Right ventricle myocardium superior (tissue), 1 donor: ENCODE data around the gene GNPTAB. TPM values are rescaled to one million over a fixed set of nuclear protein-coding genes. Genes with fewer than 3 reads are reported as not detected.
"Not testable (repeated sequence)": the region's sequence is repeated elsewhere in the genome, so short reads cannot be mapped to it uniquely, and the experiment has no call there.

Experiments
- ATAC-seq: fragments of 200-7000 bp; cut with Tn5 transposase; one replicate; pipeline ENCODE4 v1.9.1; 2020; ENCODE audit warnings: mild to moderate bottlenecking; ENCODE audit not compliant: poor library complexity
- DNase-seq: peaks from one replicate; pipeline ENCODE4 v3.0.0-alpha.2; 2020
- intact Hi-C: fragments of 100-400 bp; cut with DNase I; formaldehyde crosslinking; loops from one replicate; pipeline ENCODE4 v1.11.2; 2022
- total RNA-seq: library from RNA; stranded (reverse); fragmentation: NEBNext Ultra II Directional; extraction: Animal tissue kit (Norgen Biotek cat#: 25700); gene quantifications from one replicate; pipeline ENCODE4 v1.2.1, GENCODE V29; 2021
- donor health status: DM: no; HTN: yes; CAD: no; lungs with severe emphysema.

Gene GNPTAB
- total RNA-seq, 1 donor from 2014 or later: 52.9 TPM

DNA sequence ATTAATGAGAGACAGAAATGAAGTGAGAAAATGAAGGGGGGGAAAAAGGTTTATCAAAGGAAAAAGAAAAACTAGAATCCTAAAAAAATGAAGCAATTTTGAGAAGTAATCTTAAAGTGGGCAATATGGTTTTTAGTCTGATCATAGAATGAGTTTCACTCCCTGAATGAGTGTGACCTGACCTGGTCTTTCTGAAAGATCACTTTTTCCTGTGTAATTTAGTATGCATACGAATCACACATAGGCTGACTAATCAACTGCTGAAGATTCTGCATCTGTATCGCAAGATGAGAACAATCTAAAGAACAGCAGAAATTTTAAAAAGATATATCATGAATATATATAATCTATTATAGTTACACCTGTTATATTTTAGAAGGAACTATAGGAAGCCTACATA, 11.3 kb downstream of the GNPTAB start:
- intact Hi-C loops: no loop called here
- DNase-seq (no peak), ATAC-seq (no peak)

DNA sequence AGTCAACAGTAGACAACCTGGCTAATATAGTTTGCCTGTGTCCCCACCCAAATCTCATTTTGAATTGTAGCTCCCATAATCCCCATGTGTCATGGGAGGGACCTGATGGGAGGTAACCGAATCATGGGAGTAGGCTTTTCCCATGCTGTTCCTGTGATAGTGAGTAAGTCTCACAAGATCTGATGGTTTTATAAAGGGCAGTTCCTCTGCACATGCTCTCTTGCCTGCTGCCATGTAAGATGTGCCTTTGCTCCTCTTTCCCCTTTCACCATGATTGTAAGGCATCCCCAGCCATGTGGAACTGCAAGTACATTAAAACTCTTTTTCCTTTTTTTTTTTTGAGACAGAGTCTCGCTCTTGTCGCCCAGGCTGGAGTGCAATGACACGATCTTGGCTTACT, 12.1 kb downstream of the GNPTAB start:
- DNase-seq, intact Hi-C loops, ATAC-seq: not testable (repeated sequence)

DNA sequence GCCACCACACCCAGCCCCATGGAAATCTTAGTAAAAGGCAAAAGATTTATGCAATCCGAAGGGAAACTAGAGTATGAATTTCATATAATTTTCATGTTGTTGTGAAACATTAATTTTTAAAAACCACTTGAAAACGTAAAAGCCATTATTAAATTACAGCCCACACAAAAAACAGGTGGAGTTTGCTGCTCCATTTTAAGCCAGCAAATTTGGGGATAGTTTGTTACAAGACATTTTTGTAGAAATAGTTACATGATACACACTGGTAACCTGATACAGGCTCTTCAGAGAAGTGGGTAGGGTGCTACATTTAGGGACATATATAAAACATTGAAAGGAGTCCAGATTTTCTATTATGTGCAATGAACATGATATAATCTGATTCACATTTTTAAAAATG, 17.6 kb downstream of the GNPTAB start:
- intact Hi-C loops: no loop called here
- DNase-seq: no peak
- no peak for ATAC-seq

DNA sequence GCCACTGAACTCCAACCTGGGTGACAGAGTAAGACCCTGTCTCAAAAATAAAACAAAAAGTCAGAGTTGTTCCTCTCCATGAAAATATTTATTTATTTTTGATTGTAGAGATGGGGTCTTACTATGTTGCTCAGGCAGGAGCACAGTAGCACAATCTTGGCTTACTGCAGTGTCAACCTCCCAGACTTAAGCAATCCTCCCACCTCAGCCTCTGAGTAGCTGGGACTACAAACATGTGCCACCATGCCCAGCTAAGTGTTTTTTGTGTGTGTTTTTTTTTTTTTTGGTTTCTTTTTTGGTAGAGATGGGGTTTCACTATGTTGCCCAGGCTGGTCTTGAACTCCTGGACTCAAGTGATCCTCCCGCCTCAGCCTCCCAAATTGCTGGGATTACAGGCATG, 18.0 kb downstream of the GNPTAB start:
- ATAC-seq, intact Hi-C loops: not testable (repeated sequence)

DNA sequence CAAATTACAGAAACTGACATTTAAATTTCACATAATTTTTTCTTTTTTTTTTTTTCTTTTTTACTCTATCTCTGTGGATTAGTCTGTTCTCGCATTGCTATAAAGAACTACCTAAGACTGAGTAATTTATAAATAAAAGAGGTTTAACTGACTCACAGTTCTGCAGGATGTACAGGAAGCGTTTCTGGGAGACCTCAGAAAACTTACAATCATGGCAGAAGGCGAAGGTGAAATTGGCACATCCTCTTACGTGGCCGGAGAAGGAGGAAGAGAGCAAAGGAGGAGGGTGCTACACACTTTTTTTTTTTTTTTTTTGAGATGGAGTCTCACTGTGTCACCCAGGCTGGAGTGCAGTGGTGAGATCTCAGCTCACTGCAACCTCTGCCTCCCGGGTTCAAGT, 19.4 kb downstream of the GNPTAB start:
- intact Hi-C loops, ATAC-seq, DNase-seq: not testable (repeated sequence)

More for the DNA sequence above, 18.0 kb downstream of the GNPTAB start:
- DNase-seq: not testable (repeated sequence)

DNA sequence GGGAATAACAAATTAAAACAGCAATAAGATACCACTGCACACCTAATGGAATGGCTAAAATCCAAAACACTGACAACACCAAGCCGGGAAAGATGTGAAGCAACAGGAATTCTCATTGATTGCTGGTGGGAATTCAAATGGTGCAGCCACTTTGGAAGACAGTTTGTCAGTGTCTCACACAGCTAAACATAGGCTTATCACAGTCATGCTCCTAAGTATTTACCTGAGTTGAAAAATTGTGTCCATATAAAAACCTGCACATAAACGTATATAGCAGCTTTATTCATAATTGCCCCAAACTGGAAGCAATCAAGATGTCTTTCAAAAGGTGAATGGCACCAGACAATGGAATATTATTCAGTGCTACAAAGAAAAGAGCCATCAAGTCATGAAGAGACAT, 21.6 kb downstream of the GNPTAB start:
- ATAC-seq: no peak
- intact Hi-C loops: no loop called here
- no peak for DNase-seq

DNA sequence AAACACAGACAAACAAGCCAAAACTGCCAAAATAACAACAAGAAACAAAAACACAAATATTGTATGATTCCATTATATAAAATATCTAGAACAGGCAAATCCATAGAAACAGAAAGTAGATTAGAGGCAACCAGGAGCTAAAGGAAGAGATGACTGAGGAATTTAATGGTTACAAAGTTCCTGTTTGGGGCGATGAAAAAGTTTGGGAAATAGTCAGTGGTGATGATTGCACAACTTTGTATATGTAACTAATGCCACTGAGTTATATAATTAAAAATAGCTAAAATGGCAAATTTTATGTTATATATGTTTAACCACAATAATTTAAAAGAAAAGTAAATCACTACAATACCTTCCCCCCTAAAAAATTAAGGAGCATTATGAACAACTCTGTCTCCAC, 24.5 kb downstream of the GNPTAB start:
- intact Hi-C loops: no loop called here
- DNase-seq (no peak), ATAC-seq (no peak)

DNA sequence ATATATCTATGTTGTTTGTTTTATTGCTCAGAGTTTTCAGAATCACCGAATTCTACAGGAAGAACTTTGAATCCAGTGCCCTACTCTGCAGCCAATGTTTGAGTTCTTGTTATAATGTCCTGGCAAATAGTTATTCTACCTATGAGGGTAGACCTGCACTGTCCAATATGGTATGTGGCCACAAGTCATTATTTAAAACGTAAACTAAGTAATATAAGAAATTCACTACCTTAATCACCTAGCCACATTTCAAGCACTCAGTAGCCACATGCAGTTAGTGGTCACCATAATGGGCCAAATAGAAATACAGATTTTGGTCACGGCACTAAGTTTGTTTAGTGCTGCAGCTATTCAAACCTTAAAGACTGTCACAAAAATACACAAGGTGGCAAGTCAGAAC, 26.4 kb downstream of the GNPTAB start:
- DNase-seq (no peak), ATAC-seq (no peak)
- intact Hi-C loops: no loop called here

DNA sequence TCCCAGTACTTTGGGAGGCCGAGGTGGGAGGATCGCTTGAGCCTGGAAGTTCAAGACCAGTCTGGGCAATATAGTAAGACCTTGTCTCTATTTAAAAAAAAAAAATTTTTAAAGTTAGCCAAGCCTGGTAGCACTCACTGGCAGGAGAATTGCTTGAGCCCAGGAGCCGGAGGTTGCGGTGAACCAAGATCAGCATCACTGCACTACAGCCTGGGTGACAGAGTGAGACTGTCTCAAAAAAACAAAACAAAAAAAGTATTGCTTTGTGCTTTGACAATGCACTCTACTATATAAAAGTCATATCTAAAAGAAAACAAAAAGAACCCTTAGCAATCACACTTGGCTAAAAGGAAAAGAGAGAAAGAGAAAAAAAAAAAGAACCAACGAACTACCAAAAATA, 26.8 kb downstream of the GNPTAB start:
- ATAC-seq: no peak
- no peak for DNase-seq
- intact Hi-C loops: no loop called here

DNA sequence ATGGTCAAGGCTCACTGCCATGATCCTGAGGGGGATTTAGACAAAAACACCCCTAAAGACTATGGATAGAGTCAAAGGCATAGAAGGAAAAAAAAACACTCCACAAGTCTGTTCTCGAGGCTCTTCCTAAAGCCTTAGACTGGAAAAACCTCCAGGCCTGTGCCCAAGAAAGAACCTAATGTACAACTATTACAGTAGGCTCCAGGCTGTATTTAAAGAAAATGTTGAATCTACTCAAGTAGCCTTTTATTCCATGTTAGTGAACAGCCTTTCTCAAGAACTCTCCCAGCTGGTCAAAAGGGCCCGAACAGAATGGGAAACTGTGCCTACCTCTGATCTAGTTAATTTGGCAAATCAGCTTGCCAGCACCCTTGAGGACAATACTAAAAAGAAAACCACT, 28.3 kb downstream of the GNPTAB start:
- DNase-seq (no peak), ATAC-seq (no peak)
- intact Hi-C loops: no loop called here

DNA sequence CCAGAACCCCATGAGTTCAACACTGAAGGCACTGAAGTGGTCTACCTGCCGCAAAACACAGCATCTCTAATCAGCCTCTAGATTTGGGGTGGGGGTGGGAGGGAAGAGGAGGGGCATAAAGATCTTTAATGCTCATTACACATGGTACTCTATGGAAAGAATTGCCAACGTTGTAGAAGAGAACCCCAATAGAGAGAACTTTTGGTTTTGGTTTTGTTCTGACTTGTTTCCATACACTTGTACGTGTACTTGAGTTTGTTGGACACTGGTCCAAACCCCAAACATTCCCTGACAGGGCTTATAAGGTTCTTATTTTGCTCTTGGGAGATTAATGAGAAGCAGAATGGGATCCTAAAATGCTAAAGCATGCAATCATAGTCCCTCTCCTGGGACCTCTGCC, 31.0 kb downstream of the GNPTAB start:
- DNase-seq: no peak
- intact Hi-C loops: no loop called here

DNA sequence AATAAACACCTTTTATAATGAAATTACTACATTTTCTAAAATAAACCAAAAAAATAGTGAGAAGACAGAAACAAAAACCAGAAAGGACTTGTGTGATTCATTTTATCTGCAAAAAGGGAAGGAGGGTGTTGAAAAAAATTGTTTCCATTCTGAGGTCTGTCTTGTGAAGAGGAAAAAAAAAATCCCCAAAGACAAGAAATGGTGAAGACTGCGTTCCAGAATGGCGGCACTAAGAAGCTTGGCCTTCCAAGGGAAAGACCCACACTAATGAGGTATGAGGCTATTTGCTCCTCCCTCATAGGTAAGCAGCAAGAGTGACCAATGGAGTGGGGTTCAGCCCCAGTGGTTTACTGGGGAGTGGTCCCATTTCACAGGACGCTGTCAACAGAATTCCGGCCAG, 35.0 kb downstream of the GNPTAB start:
- DNase-seq: no peak
- ATAC-seq: no peak
- intact Hi-C loops: no loop called here

More for the DNA sequence above, 31.0 kb downstream of the GNPTAB start:
- ATAC-seq: no peak

DNA sequence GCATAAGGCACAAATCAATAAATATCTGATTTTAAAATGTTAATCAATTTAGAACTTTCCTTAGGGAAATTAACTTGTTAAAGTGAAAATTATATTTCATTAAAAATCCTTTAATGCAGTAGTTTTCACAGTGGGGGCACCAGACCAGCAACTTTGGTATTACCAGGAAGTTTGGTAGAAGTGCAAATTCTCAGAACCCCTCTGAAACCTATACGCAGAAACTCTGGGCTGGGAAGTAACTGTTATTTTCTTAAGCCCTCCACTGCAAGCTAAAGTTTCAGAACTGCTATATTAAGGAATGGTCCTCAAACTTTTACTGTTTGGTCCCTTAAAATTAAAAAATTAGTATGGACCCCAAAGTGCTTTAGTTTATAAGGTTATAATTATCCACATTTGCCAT, 35.7 kb downstream of the GNPTAB start:
- ATAC-seq (no peak), DNase-seq (no peak)
- intact Hi-C loops: no loop called here

DNA sequence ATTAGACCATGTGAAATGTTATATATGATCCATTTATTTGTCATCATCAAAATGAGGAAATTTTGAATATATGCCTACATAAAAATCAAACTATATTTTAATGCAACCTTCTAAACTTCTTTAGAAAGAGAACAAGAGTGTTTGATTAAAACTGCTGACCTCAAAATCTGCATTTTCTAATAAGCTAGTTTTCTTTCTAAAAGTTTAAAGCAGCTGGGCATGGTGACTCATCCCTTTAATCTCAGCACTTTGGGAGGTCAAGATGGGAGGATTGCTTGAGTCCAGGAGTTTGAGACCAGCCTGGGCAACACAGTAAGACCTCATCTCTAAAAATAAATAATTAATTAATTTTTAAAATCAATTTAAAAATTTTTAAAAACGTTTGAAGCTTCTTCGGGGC, 36.2 kb downstream of the GNPTAB start:
- intact Hi-C loops: no loop called here
- ATAC-seq: no peak

DNA sequence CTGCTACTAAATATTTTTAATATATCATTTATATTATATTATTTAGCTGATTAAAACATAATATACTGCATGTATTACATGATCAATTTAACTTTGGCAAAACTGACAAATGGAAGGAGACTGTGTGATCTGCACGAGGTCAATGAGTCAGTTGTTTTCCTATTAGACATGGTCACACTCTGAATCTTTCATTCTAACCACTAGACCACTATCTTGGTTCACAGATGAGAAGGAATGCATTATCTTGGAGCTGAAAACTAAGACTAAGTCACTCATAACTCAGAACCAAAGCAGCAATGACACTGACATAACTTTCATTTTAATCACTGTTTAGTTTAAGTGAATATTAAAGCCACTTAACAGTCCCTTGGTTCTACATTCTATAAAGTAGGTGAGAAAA, 37.4 kb downstream of the GNPTAB start:
- ATAC-seq: no peak
- intact Hi-C loops: no loop called here
- DNase-seq: no peak

More for the DNA sequence above, 36.2 kb downstream of the GNPTAB start:
- DNase-seq: no peak

DNA sequence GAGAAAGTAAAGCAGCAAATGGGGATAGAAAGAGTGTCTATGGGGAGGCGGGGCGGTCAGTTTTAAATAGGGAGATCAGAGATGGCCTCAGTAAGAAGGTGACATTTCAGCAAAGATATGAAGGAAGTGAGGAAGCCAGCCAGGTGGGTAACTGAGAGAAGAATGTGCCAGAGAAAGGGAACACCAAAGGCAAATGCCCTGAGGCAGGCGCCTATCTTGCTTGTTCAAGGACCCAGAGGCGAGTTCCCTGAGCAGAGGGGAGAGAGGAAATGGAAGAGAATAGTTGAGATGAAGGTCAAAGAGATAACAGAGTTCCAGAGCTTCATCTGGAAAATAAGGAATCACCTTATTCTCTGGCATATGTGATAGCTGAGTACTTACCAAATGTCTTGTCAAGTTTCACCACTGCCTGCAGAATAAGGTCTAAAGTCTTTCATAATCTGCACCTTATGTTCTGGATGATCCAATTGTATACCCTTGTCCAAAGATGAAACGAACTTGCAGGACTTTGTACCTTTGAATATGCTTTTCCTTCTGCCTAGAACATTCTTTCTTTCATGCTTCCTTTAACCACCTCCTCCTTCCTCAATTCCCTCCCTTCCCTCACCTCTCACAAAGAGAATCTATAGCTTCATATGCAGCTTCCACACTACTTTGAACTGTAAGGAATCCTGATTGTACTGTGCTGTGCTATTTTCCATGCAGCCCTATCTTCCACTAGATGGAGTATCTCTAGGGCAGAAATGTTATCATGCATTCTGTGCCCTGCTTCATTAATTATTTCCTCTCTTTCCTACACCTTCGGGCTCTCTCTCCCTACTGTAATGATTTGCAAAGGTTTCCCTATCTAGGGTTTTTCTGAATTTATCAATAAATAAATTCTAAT, 38.5 kb downstream of the GNPTAB start:
- intact Hi-C loops: no loop called here
- peak; percentile 74 for ATAC-seq
- DNase-seq: no peak

DNA sequence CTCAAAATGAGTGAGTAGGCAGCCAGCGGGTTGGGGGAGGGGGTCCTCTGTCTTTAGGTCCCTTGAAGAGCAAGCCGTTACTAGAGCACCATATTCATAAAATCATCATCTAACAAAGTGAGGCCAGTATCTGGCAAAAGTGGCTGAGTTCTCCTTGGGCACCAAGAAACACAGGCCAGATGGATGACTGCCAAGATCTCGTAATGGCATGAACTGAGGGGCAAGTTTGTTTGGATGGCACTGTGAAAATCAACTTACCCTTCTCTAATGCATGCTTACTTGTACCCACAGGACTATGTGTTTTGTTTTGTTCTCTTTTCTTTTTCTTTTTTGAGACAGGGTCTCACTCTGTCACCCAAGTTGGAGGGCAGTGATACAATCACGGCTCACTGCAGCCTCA, 41.6 kb downstream of the GNPTAB start:
- no peak for ATAC-seq
- DNase-seq: no peak
- intact Hi-C loops: no loop called here

DNA sequence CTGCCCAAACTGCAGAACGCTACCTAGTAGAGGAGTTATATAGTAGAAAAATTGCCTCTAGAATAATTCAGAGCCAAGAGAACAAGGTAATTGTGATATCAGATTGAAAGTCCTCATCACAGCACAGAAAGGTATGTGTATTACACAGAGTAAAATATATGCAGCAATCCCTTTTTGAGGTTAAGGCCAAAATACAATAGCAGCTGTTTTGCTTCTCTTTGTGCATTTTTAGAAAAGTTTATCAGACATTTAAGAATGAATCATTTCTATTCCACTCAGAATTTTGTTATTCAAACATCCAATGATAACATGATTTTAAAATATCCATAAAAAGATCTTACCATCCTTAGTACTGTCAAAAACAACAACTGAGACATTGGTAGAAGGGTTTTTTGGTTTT, 45.1 kb downstream of the GNPTAB start:
- no peak for ATAC-seq
- intact Hi-C loops: no loop called here
- DNase-seq: no peak

DNA sequence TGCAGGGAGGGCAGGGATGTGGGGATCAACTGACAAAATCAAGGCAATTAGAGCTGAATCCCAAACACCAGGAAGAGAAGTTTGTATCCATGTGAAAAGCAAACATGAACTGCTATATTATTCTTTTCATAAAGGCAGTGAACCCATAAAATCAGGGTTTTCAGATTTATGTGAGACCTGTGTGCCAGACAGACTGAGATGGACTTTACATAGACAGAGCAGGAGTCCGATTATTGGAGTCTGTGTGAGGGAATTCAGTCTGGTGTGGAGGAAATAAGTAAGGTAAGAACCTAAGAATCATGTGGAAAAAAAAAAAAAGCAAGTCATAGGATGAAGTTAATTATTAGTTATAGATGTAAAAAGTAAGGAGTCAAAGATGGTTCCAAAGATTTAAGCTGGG, 46.4 kb downstream of the GNPTAB start:
- no peak for DNase-seq
- intact Hi-C loops: no loop called here
- ATAC-seq: no peak

DNA sequence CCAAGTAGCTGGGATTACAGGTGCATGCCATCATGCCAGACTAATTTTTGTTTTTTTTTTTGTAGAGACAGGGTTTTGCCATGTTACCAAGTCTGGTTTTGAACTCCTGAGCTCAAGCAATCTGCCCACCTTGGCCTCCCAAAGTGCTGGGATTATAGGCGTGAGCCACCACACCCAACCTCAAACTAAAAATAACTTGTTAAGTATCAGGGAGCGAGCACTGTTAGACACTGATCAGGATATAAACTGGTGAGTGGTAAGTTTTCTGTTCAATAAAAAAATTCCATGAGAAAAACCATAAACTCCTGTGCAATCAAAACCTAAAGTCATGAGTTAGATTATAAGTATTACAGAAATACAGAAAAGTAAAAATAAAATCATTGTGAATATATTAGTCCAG, 46.9 kb downstream of the GNPTAB start:
- ATAC-seq (peak; percentile 28), DNase-seq (no peak)
- intact Hi-C loops: no loop called here

DNA sequence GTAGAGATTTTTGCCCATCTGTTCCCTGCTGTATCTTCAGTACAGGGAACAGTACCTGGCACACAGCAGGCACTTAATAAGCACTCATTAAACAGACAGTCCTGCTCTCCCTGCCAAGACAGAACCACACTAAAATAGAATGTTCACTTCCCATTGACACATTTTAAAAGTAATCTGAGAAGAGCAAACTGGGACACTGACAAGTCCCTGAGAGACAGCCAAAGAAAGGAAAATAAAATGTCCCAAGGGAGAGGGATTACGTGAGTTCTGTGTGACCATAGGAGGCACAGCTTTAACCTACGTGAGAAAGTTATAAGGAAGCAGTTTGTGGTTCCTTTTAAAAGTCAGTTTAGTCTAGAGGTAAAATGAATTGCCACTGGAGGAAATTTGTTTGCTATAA, 47.6 kb downstream of the GNPTAB start:
- DNase-seq: no peak
- intact Hi-C loops: no loop called here

More for the DNA sequence above, 47.6 kb downstream of the GNPTAB start:
- ATAC-seq: peak; percentile 63
